ENCODE measurements around the gene RHBDF1. TPM values are rescaled to one million over a fixed set of nuclear protein-coding genes. Genes with fewer than 3 reads are reported as not detected.

RHBDF1 gene
- total and polyA plus RNA-seq, 2 of the 13 experiments (the other 11 are each of a cell fraction or from before 2014, with no cell fraction given), result 5.4 to 26.9 TPM

DNA sequence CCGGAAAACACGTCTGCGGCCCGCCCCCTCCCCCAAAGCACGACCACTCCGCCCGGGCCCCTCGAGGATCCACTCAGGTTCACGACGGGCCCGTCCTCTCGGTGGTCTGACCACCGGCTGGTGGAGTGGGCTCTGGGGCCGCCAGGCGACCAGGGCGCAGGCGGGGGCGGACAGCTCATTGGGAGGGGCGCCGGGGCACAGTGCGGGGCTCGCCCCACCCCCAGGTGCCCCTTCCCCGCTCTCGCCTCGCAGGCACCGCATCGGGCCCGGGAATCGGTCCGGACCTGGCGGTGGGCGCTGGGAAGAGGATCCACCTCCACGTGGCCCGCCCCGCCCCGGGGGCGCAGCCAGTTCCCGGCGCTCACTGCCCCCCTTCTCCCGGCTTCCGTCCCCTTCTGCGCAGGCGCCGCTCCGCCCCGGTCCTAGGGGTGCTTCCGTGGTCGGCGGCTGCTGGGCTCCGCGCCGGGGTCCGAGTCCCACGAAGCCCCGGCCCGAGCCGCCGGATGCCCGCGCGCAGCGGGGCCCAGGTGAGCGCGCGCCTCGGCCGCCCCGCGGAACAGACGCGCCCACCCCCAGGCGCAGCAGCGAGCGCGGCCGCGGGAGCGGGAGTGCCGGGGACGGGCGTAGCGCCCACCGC is 5.5 kb upstream of the RHBDF1 start, which contains the start of gene MPG (continued):
- TF ChIP-seq FOSL2 (CRISPR knock-in tag; IDR thresholded peaks at IDR 0.05) (peak; percentile 38), SMARCE1 (IDR thresholded peaks at IDR 0.05; ENCODE audit: borderline replicate concordance) (no peak), ZNF501 (CRISPR knock-in tag; IDR thresholded peaks at IDR 0.05) (no peak), MZF1 (CRISPR knock-in tag; IDR thresholded peaks at IDR 0.05; ENCODE audit: borderline replicate concordance) (no peak), SRY (CRISPR knock-in tag; IDR thresholded peaks at IDR 0.05) (peak; percentile 24; the same call in 1 of the 2 replicates), RFXANK (CRISPR knock-in tag; IDR thresholded peaks at IDR 0.05) (no peak), TRIM22 (IDR thresholded peaks at IDR 0.05) (no peak), NFIC (IDR thresholded peaks at IDR 0.05; ENCODE audit: low read length) (no peak), ZC3H13 (CRISPR knock-in tag; IDR thresholded peaks at IDR 0.05) (no peak), ZNF574 (CRISPR knock-in tag; IDR thresholded peaks at IDR 0.05) (peak; percentile 55), TAF1 (CRISPR knock-in tag; IDR thresholded peaks at IDR 0.05) (peak; percentile 54; the same call in 1 of the 2 replicates), ZEB1 (IDR thresholded peaks at IDR 0.05; ENCODE audit: insufficient replicate concordance, low read depth) (no peak), PRPF4 (IDR thresholded peaks at IDR 0.05; ENCODE audit: low read depth, low read length, poor library complexity, severe bottlenecking) (no peak), SPEN (CRISPR knock-in tag; IDR thresholded peaks at IDR 0.05; ENCODE audit: low read depth) (peak; percentile 74; the same call in 1 of the 2 replicates), HNF4A (CRISPR knock-in tag; IDR thresholded peaks at IDR 0.05) (no peak), RBFOX2 (IDR thresholded peaks at IDR 0.05; ENCODE audit: low read depth, low read length) (peak; percentile 74), AGO2 (optimal IDR thresholded peaks at IDR 0.05; ENCODE audit: low read depth, low read length) (peak; percentile 14), HMG20A (CRISPR knock-in tag; IDR thresholded peaks at IDR 0.05; ENCODE audit: borderline replicate concordance) (no peak), ARNTL (CRISPR knock-in tag; IDR thresholded peaks at IDR 0.05) (peak; percentile 54; the same call in 1 of the 2 replicates), FOXJ3 (CRISPR knock-in tag; IDR thresholded peaks at IDR 0.05; ENCODE audit: borderline replicate concordance) (no peak), MXI1 (IDR thresholded peaks at IDR 0.05; ENCODE audit: borderline replicate concordance, low read depth, low read length) (peak; percentile 93; the same call in 2 of the 3 replicates), SRSF1 (optimal IDR thresholded peaks at IDR 0.05; ENCODE audit: low read depth, low read length) (no peak), YEATS2 (CRISPR knock-in tag; IDR thresholded peaks at IDR 0.05; ENCODE audit: borderline replicate concordance) (peak; percentile 40; the same call in 1 of the 2 replicates), HDAC2 (CRISPR knock-in tag; IDR thresholded peaks at IDR 0.05) (peak; percentile 56), U2AF1 (optimal IDR thresholded peaks at IDR 0.05; ENCODE audit: low read depth, low read length) (no peak), ZNF280B (CRISPR knock-in tag; IDR thresholded peaks at IDR 0.05; ENCODE audit: borderline replicate concordance) (no peak), KMT2B (CRISPR knock-in tag; IDR thresholded peaks at IDR 0.05) (0 out of 2 replicates have a peak, but pooled peaks have one; percentile 37)

Measured in HepG2 (cell line).